Ishikawa (cell line): ENCODE measurements around the gene PRRC2A.

Source experiments
- CEBPB ChIP-seq: IDR thresholded peaks from 2 replicates; pipeline ENCODE4 v1.6.1; 2012
- EGR1 ChIP-seq: IDR thresholded peaks from 2 replicates; pipeline ENCODE4 v1.6.1; 2012
- FOXM1 ChIP-seq: IDR thresholded peaks from 2 replicates; pipeline ENCODE4 v1.6.1; 2012; ENCODE audit warnings: low read depth, borderline replicate concordance
- NFIC ChIP-seq: IDR thresholded peaks from 2 replicates; pipeline ENCODE4 v1.6.1; 2012
- RAD21 ChIP-seq: IDR thresholded peaks from 2 replicates; pipeline ENCODE4 v1.6.1; 2012; ENCODE audit warnings: low read depth
- REST ChIP-seq: IDR thresholded peaks from 2 replicates; pipeline ENCODE4 v1.6.1; 2012; ENCODE audit warnings: low read depth, mild to moderate bottlenecking
- TAF1 ChIP-seq: IDR thresholded peaks from 2 replicates; pipeline ENCODE4 v1.6.1; 2012; ENCODE audit warnings: low read depth, mild to moderate bottlenecking
- YY1 ChIP-seq: IDR thresholded peaks from 2 replicates; pipeline ENCODE4 v1.6.1; 2012; ENCODE audit warnings: low read depth

GRCh38 chr6:31627690-31628287 is 7.3 kb downstream of the PRRC2A start:
- TF ChIP-seq EGR1 (no peak), RAD21 (no peak), YY1 (no peak), TAF1 (no peak), NFIC (no peak), REST (no peak), FOXM1 (no peak), CEBPB (no peak)
